Upper lobe of left lung (tissue), 6 donors: Measurements from ENCODE around the gene EVA1A. TPM values are rescaled to one million over a fixed set of nuclear protein-coding genes. Genes with fewer than 3 reads are reported as not detected.

ENCODE experiments used
- ATAC-seq, 2 donors: fragments of 200-7000 bp; cut with Tn5 transposase; one replicate each; pipeline ENCODE4 v1.9.1; 2022; ENCODE audit warnings: mild to moderate bottlenecking in 2 of 2, moderate library complexity in 2 of 2; ENCODE audit not compliant: low FRiP score in 2 of 2
- DNase-seq, 2 donors: peaks; one replicate each; pipeline ENCODE4 v3.0.0-alpha.2; 2019 to 2020
- H3K27ac ChIP-seq, 4 donors: fragments of 200-600 bp; sonication (generic); one replicate each; pipeline ENCODE4 v1.5.1; 2016 to 2019
- H3K27me3 ChIP-seq, 4 donors: fragments of 200-600 bp; sonication (generic); one replicate each; pipeline ENCODE4 v1.5.1; 2017 to 2019
- H3K36me3 ChIP-seq, 4 donors: fragments of 200-600 bp; sonication (generic); one replicate each; pipeline ENCODE4 v1.5.1; 2016 to 2019
- H3K4me1 ChIP-seq, 4 donors: fragments of 200-600 bp; sonication (generic); one replicate each; pipeline ENCODE4 v1.5.1; 2018 to 2019
- H3K4me3 ChIP-seq, 4 donors: fragments of 200-600 bp; sonication (generic); one replicate each; pipeline ENCODE4 v1.5.1; 2017 to 2019; ENCODE audit warnings: mild to moderate bottlenecking in 2 of 4, moderate library complexity in 1 of 4
- H3K9me3 ChIP-seq, 4 donors: fragments of 200-600 bp; sonication (generic); one replicate each; pipeline ENCODE4 v1.5.1; 2018 to 2019
- CTCF ChIP-seq, 6 experiments: fragments of 450-650 bp in 4 of 6; fragments of 200-600 bp in 2 of 6; sonication (generic) in 2 of 6; IDR thresholded peaks; one replicate each; pipeline ENCODE4 v1.5.1; 2016 to 2019; ENCODE audit warnings: antibody characterized with exemption in 6 of 6
- EP300 ChIP-seq, 4 donors: sonication (generic); formaldehyde crosslinking; IDR thresholded peaks; one replicate each; pipeline ENCODE4 v1.5.1; 2017; ENCODE audit warnings: antibody characterized with exemption in 4 of 4, control low read depth in 2 of 4
- POLR2A ChIP-seq, 4 donors: fragments of 450-650 bp; IDR thresholded peaks; one replicate each; pipeline ENCODE4 v1.5.1; 2016 to 2017; ENCODE audit warnings: antibody characterized with exemption in 4 of 4, mild to moderate bottlenecking in 2 of 4
- POLR2AphosphoS5 ChIP-seq, 2 donors: sonication (generic); formaldehyde crosslinking; IDR thresholded peaks; one replicate each; pipeline ENCODE4 v1.5.1; 2017; ENCODE audit warnings: antibody characterized with exemption in 2 of 2
- WGBS, 2 donors: methylation state at CpG; one replicate each; pipeline ENCODE4 v1.1.5; 2017 to 2018; 5-methylcytosine and 5-hydroxymethylcytosine counted together
- total RNA-seq, 6 donors: library from RNA; depleted of rRNA in 4 of 6; stranded (reverse); fragments of >200 nt in 4 of 6; gene quantifications; one replicate each; pipeline versions ENCODE4 v1.1.0 to v1.2.1, GENCODE V29; 2016 to 2021
- donor health status: DM: no; HTN: no; CAD: no; lungs with moderate emphysema.
- donor health status: DM: no; HTN: yes; CAD: no; lungs with severe emphysema.

EVA1A gene
- total RNA-seq, 6 donors from 2014 or later: 30.4 to 96.9 (median 55.0) TPM

DNA sequence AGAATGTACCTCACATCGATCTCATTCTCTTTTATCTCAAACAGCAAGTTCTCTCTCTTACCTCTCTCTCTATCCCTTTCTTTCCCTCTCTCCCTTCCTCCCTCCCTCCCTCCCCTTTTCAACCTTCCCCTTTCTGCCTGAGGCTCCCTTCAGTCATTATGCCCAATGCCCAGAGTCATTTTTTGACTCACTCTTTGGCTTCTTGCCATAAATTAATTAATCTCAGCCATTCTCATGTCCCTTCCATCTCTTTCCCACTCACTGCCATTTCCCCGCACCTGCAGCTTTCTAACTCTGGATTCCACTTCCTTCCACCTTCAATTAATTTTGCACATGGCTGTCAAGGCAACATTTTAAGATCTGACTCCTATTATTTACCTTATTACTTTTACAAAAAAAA lies 60.1 kb downstream of the EVA1A start:
- 73 to 76% methylated on average over 2 of the region's 2 CpGs for WGBS, 2 donors
- H3K4me3 ChIP-seq: no peak overlapping the region
- no peaks in the 10 kb centered on the region for H3K9me3 ChIP-seq
- ATAC-seq (no peak), DNase-seq (no peak)
- H3K36me3 ChIP-seq: no peaks in the 10 kb centered on the region
- no peaks in the 10 kb centered on the region for H3K4me1 ChIP-seq
- no peaks in the 10 kb centered on the region for H3K27me3 ChIP-seq
- H3K27ac ChIP-seq: no peak overlapping the region
- no peak for TF ChIP-seq POLR2AphosphoS5 (IDR thresholded peaks at IDR 0.05)
- no peak for TF ChIP-seq CTCF (IDR thresholded peaks at IDR 0.05)
- TF ChIP-seq POLR2A (IDR thresholded peaks at IDR 0.05): no peak
- no peak for TF ChIP-seq EP300 (IDR thresholded peaks at IDR 0.05)

- Histone ChIP-seq H3K36me3 (no peaks in the 10 kb centered on the region), H3K27me3 (no peaks in the 10 kb centered on the region), H3K4me3 (no peak overlapping the region), H3K4me1 (no peaks in the 10 kb centered on the region), H3K27ac (no peak overlapping the region), H3K9me3 (no peaks in the 10 kb centered on the region)
- TF ChIP-seq POLR2AphosphoS5 (IDR thresholded peaks at IDR 0.05) (no peak), EP300 (IDR thresholded peaks at IDR 0.05) (no peak), POLR2A (IDR thresholded peaks at IDR 0.05) (no peak), CTCF (IDR thresholded peaks at IDR 0.05) (no peak)
- 87 to 90% methylated on average over 4 of the region's 4 CpGs for WGBS, 2 donors
- ATAC-seq (no peak), DNase-seq (no peak)
These were observed 61.2 kb downstream of the EVA1A start for GRCh38 chr2:75499534-75499933.

- TF ChIP-seq POLR2A (IDR thresholded peaks at IDR 0.05) (no peak), EP300 (IDR thresholded peaks at IDR 0.05) (no peak), POLR2AphosphoS5 (IDR thresholded peaks at IDR 0.05) (no peak), CTCF (IDR thresholded peaks at IDR 0.05) (no peak)
- no peak for DNase-seq
- ATAC-seq: no peak
These were observed 61.8 kb downstream of the EVA1A start for GRCh38 chr2:75498907-75499306.

DNA sequence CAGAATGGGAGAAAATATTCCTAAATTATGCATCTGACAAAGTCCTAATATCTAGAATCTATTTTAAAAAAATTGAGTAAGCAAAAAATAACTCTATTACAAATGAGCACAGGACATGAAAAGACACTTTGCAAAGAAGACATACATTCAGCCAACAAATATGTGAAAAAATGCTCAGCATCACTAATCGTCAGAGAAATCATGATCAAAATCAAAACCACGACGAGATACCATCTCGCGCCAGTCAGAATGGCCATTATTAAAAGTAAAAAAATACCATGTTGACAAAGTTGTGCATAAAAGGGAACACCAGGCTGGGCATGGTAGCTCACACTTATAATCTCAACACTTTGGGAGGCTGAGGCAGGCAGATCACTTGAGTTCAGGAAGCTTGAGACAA lies 63.5 kb downstream of the EVA1A start:
- 76 to 77% methylated on average over 5 of the region's 5 CpGs for WGBS, 2 donors
- DNase-seq: no peak
- TF ChIP-seq POLR2A (IDR thresholded peaks at IDR 0.05): no peak
- Histone ChIP-seq H3K27me3 (no peaks in the 10 kb centered on the region), H3K27ac (no peak overlapping the region), H3K4me1 (no peaks in the 10 kb centered on the region), H3K9me3 (no peaks in the 10 kb centered on the region), H3K36me3 (no peaks in the 10 kb centered on the region), H3K4me3 (no peak overlapping the region)
- ATAC-seq: no peak

More at GRCh38 chr2:75498907-75499306, 61.8 kb downstream of the EVA1A start:
- no peaks in the 10 kb centered on the region for H3K4me1 ChIP-seq
- no peak overlapping the region for H3K27ac ChIP-seq
- H3K4me3 ChIP-seq: no peak overlapping the region
- H3K27me3 ChIP-seq: no peaks in the 10 kb centered on the region
- no peaks in the 10 kb centered on the region for H3K36me3 ChIP-seq
- H3K9me3 ChIP-seq: no peaks in the 10 kb centered on the region

GRCh38 chr2:75495862-75496261 lies 64.9 kb downstream of the EVA1A start:
- Histone ChIP-seq H3K9me3 (no peaks in the 10 kb centered on the region), H3K4me3 (no peak overlapping the region), H3K27ac (no peak overlapping the region), H3K27me3 (no peaks in the 10 kb centered on the region), H3K4me1 (no peaks in the 10 kb centered on the region), H3K36me3 (no peaks in the 10 kb centered on the region)
- ATAC-seq (no peak), DNase-seq (no peak)
- 64 to 68% methylated on average over 2 of the region's 2 CpGs for WGBS, 2 donors
- TF ChIP-seq CTCF (IDR thresholded peaks at IDR 0.05): no peak
